ENCODE data around the gene RHOG.
A peak's percentile ranks its signal among the peaks of the same experiment; 100 is the strongest.

RHOG gene

DNA sequence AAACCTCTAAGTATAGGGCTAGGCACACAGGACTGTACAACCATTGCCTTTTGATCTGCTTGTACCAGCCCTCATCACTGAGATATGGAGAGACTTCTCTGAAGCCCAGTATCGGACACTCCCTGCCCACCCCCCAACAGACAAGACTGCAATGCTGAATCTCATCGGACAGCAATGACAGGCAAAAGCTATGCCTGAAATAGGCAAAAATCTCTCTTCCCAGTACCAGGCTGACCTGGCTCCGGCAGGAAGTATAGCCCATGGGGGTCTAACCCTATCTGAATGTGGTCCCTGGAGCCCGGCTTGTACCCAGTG, 6.5 kb downstream of the RHOG start:
- TF ChIP-seq MAX (IDR thresholded peaks at IDR 0.05; ENCODE audit: low read depth, low read length) = no peak
- no peak for TF ChIP-seq CTCF (IDR thresholded peaks at IDR 0.05; ENCODE audit: low read depth, low read length)
- TF ChIP-seq MYC (IDR thresholded peaks at IDR 0.05; ENCODE audit: low read depth, low read length) = no peak
- no peak for TF ChIP-seq POLR2A (IDR thresholded peaks at IDR 0.05; ENCODE audit: extremely low read depth, insufficient read length)
- H3K4me3 ChIP-seq (ENCODE audit: low read depth, low read length) = peak overlapping the region; percentile 95
- DNase-seq (ENCODE audit: low read depth) = no peak

- DNase-seq (ENCODE audit: low read depth) = no peak
- H3K4me3 ChIP-seq (ENCODE audit: low read depth, low read length) = peak overlapping the region; percentile 27
- TF ChIP-seq POLR2A (IDR thresholded peaks at IDR 0.05; ENCODE audit: extremely low read depth, insufficient read length) (no peak), CTCF (IDR thresholded peaks at IDR 0.05; ENCODE audit: low read depth, low read length) (no peak), MAX (IDR thresholded peaks at IDR 0.05; ENCODE audit: low read depth, low read length) (no peak), MYC (IDR thresholded peaks at IDR 0.05; ENCODE audit: low read depth, low read length) (no peak)
Measured at GRCh38 chr11:3833449-3833848, 7.3 kb downstream of the RHOG start.

DNA sequence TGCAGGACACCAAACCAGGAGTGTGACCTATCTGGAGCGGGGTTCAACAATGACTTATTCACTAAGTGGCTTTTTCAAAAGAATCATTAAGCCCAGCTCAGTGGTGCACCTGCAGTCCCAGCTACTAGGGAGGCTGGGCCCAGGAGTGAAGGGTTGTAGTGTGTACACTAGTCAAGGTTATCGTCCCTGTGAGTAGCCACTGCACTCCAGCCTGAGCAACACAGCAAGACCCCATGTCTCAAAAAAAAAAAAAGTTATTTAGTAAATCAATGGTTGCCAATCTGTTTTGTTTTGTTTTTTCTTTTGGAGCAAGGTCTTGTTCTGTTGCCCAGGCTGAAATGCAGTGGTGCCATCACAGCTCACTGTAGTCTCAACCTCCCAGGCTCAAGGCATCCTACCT, 7.9 kb downstream of the RHOG start:
- peak overlapping the region; percentile 16 for H3K4me3 ChIP-seq (ENCODE audit: low read depth, low read length)
- no peak for DNase-seq (ENCODE audit: low read depth)
- TF ChIP-seq MAX (IDR thresholded peaks at IDR 0.05; ENCODE audit: low read depth, low read length) (no peak), MYC (IDR thresholded peaks at IDR 0.05; ENCODE audit: low read depth, low read length) (no peak), CTCF (IDR thresholded peaks at IDR 0.05; ENCODE audit: low read depth, low read length) (no peak), POLR2A (IDR thresholded peaks at IDR 0.05; ENCODE audit: extremely low read depth, insufficient read length) (no peak)

DNA sequence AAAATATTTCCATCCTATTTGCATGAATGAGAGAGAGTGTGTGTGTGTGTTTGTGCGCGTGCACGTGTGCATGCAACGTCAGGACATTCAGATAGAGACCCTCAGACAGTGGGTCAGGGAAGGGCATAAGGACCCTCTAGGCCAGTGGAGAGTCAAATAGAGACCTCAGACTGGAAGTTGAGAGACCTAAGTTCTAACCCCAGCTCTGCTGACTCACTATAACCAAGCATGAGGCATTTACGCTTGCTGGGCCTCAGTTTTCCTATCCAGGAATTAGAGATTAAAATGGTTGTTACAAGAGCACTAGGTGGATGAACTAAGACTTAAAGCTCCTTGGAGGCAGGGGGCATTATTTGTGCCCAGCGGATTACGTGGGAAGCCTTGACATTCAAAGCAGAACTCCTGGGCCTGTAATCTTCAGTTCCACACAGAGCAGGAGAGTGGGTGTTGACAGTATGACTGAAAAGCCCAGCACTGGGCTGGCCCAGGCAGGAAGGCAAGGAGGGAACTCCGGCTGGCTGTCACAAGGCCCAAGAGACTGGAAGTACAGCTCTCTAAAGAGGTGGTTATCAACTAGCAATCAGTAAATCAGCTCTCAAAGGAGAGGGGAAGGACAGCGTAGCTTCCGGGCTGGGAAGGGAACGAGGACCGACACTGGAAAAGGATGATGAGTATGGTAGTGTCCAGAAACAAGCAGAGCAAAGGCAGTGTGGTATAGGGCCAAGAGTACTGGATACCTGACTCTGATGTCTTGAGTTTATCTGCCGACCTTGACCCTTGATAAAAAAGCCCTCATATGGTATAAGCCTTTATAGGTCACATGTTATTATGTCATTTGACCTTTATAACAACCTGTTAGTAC, 9.2 kb downstream of the RHOG start:
- no peak overlapping the region for H3K4me3 ChIP-seq (ENCODE audit: low read depth, low read length)
- peak; percentile 40 for DNase-seq (ENCODE audit: low read depth)
- TF ChIP-seq MYC (IDR thresholded peaks at IDR 0.05; ENCODE audit: low read depth, low read length) = no peak
- no peak for TF ChIP-seq POLR2A (IDR thresholded peaks at IDR 0.05; ENCODE audit: extremely low read depth, insufficient read length)
- TF ChIP-seq MAX (IDR thresholded peaks at IDR 0.05; ENCODE audit: low read depth, low read length) = no peak
- no peak for TF ChIP-seq CTCF (IDR thresholded peaks at IDR 0.05; ENCODE audit: low read depth, low read length)

DNA sequence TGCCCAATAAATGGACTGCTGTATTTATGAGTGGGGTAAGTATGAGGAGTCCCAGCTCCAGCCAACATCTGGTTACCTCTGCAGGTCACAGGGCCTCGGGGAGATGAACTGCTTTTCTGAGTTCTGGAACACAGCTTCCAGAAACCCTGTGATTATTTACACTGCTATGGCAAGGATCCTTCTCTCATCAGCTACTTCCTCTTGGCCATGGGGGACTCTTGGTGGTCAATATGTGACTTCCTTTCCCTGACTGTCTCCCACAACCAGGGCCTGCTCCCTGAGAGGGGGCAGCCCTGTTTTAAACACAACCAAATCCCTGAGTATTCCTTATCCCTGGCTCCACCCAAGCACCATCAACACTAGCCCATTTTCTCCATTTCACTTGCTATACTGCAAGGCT, 10.0 kb downstream of the RHOG start:
- H3K4me3 ChIP-seq (ENCODE audit: low read depth, low read length) = no peak overlapping the region
- TF ChIP-seq MYC (IDR thresholded peaks at IDR 0.05; ENCODE audit: low read depth, low read length) = no peak
- TF ChIP-seq MAX (IDR thresholded peaks at IDR 0.05; ENCODE audit: low read depth, low read length) = no peak
- no peak for TF ChIP-seq POLR2A (IDR thresholded peaks at IDR 0.05; ENCODE audit: extremely low read depth, insufficient read length)
- no peak for TF ChIP-seq CTCF (IDR thresholded peaks at IDR 0.05; ENCODE audit: low read depth, low read length)
- peak; percentile 51 for DNase-seq (ENCODE audit: low read depth)
